ENCODE measurements around the gene TMEM69. TPM values are rescaled to one million over a fixed set of nuclear protein-coding genes. Genes with fewer than 3 reads are reported as not detected.
A peak's percentile ranks its signal among the peaks of the same experiment; 100 is the strongest.

TMEM69 gene
- total RNA-seq, 2 donors from 2014 or later, result 6.8 to 7.2 TPM

- no peak for TF ChIP-seq CTCF (IDR thresholded peaks at IDR 0.05)
- H3K4me3 ChIP-seq, result no peak overlapping the region
- DNase-seq (ENCODE audit: low spot score), result no peak
- no peaks in the 10 kb centered on the region for H3K9me3 ChIP-seq
- H3K36me3 ChIP-seq, result no peaks in the 10 kb centered on the region
- no peaks in the 10 kb centered on the region for H3K27me3 ChIP-seq (replicated peaks; ENCODE audit: insufficient read depth)
- ATAC-seq (ENCODE audit: insufficient number of reproducible peaks, low FRiP score, low read depth), result no peak
- peak overlapping the region; percentile 21 to 26 for H3K27ac ChIP-seq
- H3K4me1 ChIP-seq (ENCODE audit: control insufficient read depth in 1 of 2, low read depth in 2 of 2), result peaks cover 40 to 85% of the 10 kb centered on the region in 2 donors
Observed at GRCh38 chr1:45678489-45678888, 9.5 kb upstream of the TMEM69 start.

- Histone ChIP-seq H3K4me1 (ENCODE audit: control insufficient read depth in 1 of 2, low read depth in 2 of 2) (peaks cover 44 to 87% of the 10 kb centered on the region in 2 donors), H3K27ac (peak overlapping the region; percentile 26 to 31), H3K27me3 (replicated peaks; ENCODE audit: insufficient read depth) (no peaks in the 10 kb centered on the region), H3K4me3 (peak overlapping the region; percentile 7), H3K9me3 (no peaks in the 10 kb centered on the region), H3K36me3 (no peaks in the 10 kb centered on the region)
- DNase-seq (ENCODE audit: low spot score) (no peak), ATAC-seq (ENCODE audit: insufficient number of reproducible peaks, low FRiP score, low read depth) (no peak)
- no peak for TF ChIP-seq CTCF (IDR thresholded peaks at IDR 0.05)
Observed at GRCh38 chr1:45679123-45679522, 8.9 kb upstream of the TMEM69 start.

- no peak for TF ChIP-seq CTCF (IDR thresholded peaks at IDR 0.05)
- no peaks in the 10 kb centered on the region for H3K27me3 ChIP-seq (replicated peaks; ENCODE audit: insufficient read depth)
- no peak for DNase-seq (ENCODE audit: low spot score)
- H3K4me3 ChIP-seq, result no peak overlapping the region
- no peak for ATAC-seq (ENCODE audit: insufficient number of reproducible peaks, low FRiP score, low read depth)
- no peaks in the 10 kb centered on the region for H3K36me3 ChIP-seq
- peaks cover 51 to 66% of the 10 kb centered on the region in 2 donors for H3K4me1 ChIP-seq (ENCODE audit: control insufficient read depth in 1 of 2, low read depth in 2 of 2)
- no peaks in the 10 kb centered on the region for H3K9me3 ChIP-seq
- H3K27ac ChIP-seq, result no peak overlapping the region
Observed at GRCh38 chr1:45682942-45683341, 5.0 kb upstream of the TMEM69 start.

DNA sequence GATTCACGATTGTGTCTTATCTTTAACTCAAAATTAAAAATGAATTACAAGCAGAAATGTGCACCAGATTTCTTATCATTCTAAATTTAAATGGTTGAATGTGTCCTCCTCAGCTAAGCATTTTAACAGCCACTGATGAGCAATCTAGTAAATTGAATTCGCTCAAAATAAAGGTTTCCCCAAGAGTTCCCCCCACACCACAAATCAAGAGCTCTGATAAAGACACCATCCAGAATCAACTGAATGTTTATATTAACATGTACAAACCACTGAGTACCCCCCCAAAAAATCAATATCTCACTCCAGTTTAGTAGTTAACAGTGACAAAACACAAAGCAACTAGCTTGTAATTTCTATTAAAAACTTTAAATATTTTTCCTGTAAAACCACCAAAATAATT is 3.6 kb upstream of the TMEM69 start:
- Histone ChIP-seq H3K9me3 (no peaks in the 10 kb centered on the region), H3K27me3 (replicated peaks; ENCODE audit: insufficient read depth) (no peaks in the 10 kb centered on the region), H3K36me3 (no peaks in the 10 kb centered on the region), H3K4me1 (ENCODE audit: control insufficient read depth in 1 of 2, low read depth in 2 of 2) (peaks cover 46 to 62% of the 10 kb centered on the region in 2 donors), H3K4me3 (peak overlapping the region; percentile 95), H3K27ac (no peak overlapping the region)
- DNase-seq (ENCODE audit: low spot score), result no peak
- ATAC-seq (ENCODE audit: insufficient number of reproducible peaks, low FRiP score, low read depth), result no peak
- TF ChIP-seq CTCF (IDR thresholded peaks at IDR 0.05), result no peak

DNA sequence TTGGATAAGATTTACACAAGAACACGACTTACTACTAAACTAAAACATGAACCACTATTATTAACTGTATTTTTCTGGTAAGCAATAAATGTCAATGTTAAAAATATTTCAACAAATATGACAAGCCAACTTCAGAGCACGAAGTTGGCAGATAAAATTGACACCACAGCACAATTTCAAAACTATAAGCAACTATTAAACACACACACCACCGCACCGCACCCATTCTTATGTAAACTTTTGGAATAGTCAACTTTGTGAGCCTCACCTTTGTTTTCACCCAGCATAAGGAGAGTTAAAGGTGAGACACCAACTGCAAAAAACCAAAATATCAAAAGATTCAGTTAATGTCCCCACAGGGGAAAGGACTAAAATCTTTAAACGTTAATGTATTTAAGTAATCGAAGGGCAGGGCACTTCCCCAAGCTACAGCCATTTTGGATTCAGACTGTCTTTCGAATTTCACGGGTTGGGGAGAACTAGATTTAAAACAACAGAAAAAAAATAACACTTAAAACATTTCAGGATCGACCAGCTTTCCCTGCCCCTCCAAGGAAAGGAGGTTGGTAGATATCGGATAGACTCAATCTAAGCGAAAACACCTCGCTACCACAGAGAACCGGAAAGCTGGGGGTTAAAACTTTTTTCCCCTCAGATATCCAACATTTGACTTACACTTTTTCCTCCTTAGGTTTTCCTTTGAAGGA is 2.5 kb upstream of the TMEM69 start:
- Histone ChIP-seq H3K9me3 (no peaks in the 10 kb centered on the region), H3K4me3 (peak overlapping the region; percentile 95), H3K27me3 (replicated peaks; ENCODE audit: insufficient read depth) (no peaks in the 10 kb centered on the region), H3K4me1 (ENCODE audit: control insufficient read depth in 1 of 2, low read depth in 2 of 2) (peaks cover 37 to 58% of the 10 kb centered on the region in 2 donors), H3K27ac (peak overlapping the region; percentile 94 to 100), H3K36me3 (no peaks in the 10 kb centered on the region)
- DNase-seq (ENCODE audit: low spot score) (no peak), ATAC-seq (ENCODE audit: insufficient number of reproducible peaks, low FRiP score, low read depth) (no peak)
- no peak for TF ChIP-seq CTCF (IDR thresholded peaks at IDR 0.05)
